HUDEP-2 (cell line): Measurements from ENCODE around the gene RGL4.

Experiments used
- DNase-seq, 76 experiments: peaks; one replicate each; lab custom pipeline; 2025; ENCODE audit not compliant: unreplicated experiment in 76 of 76; lab: John Stamatoyannopoulos, UW

The RGL4 gene

DNA sequence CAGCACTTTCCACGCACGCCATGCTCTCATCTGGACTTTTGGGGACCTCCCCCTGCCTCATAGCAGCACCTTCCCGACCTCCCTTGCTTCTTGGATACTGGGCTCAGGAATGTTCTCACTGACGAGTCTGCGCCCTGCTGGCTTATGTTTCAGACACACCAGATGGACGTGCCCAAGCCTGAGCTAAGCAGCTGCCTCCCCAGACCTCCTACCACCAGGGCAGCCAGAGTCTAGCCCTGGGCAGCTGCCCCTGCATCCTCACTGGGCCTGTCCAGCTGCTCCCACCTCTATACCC is 13.2 kb upstream of the RGL4 start:
- no peak for DNase-seq

DNA sequence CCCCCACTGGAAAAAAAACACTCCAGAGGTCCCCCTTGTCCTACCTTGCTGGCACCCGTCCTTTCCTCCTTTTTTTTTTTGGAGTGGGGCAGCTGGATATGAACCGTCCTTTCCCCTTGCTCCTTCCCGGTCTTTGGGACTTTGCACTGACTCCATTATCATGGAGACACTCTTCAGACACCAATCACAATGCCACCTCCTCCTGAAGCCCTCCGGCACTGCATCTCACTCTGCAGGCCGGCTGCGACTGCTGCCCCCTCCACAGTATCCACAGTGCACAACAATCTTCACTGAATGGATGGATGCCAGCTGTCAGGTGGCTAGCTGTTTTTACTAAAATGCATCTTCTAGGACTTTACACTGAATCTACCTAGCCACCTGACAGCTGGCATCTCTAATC is 12.7 kb upstream of the RGL4 start:
- no peak for DNase-seq

DNA sequence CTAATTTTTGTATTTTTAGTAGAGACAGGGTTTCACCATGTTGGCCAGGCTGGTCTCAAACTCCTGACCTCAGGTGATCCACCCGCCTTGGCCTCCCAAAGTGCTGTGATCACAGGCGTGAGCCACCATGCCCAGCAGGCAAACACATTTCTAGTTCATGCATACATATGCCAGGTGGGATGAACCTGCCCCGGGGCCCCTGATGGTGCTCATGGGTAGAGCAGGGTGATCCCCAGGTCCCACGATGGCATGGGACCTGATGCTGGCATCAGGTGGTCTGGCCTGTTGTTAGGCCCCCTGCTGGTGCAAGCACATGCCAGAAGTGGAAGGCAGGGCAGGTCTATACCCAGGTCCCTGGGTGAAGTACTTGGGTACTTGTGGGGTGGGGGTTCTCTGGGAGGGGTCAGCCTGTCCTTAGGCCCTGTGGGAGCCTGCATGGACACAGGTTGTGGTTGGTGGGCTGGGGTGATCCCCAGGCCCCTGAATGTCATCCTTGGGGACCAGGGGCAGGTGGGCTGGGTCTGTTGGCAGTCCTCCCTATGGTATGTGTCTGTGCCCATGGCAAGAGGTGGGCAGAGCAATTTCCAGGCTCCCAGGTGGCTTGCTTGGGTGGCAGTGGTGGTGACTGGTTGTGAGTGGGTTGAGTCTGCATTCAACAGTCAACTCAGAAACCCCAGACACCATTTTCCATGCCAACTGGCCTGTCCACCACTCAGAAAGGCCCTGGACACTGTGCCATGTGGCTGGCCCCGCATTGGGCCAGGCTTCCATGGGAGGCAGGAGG is 9.6 kb upstream of the RGL4 start:
- DNase-seq, result no peak

DNA sequence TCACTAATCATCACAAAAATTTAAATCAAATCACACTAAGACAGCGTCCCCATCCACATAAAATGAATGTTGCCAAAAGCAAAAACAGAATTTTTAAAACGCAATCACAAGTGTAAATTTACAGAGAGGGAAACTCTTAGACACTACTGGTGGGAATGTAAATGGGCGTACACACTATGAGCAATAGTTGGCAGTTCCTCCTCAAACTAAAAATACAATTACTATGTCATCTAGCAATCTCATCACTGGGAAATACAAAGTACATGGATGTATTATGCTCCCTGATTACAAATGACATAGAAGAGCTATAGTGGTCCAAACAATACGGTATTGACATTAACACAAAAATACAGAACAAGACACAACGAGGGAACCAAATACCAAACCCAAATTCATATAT is 8.7 kb upstream of the RGL4 start:
- DNase-seq, result no peak

DNA sequence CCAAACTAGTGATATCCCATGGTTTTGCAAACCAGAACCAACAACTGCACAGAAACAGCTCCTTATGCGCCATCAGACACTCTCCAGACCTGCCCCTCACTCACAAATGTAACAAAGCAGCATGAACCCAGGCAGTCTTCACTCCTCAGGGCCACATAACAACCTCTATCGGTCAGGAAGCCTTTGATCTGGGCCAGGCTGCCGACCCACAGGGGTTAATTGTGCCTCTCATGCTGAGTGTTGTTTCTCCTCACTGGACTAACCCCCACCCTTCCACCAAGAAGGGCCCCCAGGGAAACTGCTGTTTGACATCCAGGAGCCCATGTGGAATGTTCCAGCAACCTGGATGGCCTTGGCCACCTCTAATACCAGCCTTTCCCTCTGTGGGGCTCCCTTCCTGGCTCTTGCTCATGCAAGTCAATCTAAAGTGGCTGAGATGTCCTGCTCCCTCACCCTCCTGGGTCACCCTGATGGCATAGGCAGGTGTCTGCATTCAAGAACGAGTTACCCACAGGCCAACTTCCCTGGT is 7.9 kb upstream of the RGL4 start:
- DNase-seq, result no peak

DNA sequence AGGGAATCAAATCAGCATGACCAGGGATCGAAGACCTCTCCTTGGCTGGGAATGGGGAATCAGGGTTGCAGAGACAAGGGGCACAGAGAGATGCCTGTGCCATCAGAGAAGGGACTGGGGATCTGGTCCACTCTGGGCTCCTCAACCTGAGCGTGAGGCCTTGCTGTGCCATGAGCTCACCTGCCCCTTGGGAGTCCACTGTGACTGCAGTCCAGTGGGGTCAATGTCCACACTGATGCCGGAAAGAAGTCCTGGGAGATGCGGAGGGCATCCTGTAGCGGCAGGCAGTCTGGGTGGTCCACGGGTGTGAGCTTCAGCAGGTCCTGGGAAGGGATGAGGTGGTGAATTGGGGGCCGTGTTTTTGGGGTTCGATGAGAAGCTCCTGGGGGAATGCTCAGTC is 7.3 kb upstream of the RGL4 start:
- DNase-seq, result no peak

DNA sequence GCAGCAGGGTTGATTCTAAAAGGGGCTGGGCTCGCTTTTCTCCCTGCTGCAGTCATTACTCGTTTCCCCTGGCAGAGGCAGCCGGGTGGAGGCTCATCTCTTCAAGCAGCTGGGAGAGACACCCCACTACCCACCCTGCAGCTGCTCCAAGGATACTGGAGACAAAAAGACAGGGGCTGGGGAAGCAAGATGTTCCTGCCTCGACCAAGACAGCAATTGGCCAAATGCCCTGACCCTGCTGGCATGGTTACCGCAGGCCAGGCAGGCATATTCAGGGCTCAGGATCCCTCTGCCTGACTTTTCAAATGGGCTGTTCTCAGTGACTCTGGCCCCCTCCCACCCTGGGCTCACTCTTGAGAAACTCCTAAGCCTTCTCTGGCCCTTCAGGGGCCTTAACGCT is 6.8 kb upstream of the RGL4 start:
- DNase-seq, result peak in 60 of 76 experiments; percentile 2 to 70 (median 37)

DNA sequence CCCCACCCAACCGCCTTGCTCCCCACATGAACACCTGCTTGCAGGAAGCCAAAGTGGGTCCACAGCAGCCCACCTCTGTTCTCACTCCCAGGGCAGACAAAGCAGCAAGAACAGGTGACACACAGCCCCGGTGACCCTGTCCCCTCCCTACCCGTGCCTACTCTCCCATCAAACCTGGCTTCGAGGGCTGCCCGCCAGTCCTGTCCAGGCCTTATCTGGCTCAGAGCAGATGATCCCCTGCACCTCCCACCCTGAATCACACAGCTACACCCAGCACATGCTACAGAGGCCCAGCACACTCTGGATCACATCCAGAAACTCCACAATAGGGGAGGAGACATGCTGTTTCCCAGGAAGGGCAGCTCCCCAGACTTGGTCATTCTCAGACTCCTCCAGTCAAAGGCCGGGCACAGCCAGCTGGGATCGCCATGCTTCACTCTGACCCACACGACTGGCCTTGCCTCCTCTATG is 6.2 kb upstream of the RGL4 start:
- peak in 75 of 76 experiments; percentile 44 to 95 (median 83) for DNase-seq

DNA sequence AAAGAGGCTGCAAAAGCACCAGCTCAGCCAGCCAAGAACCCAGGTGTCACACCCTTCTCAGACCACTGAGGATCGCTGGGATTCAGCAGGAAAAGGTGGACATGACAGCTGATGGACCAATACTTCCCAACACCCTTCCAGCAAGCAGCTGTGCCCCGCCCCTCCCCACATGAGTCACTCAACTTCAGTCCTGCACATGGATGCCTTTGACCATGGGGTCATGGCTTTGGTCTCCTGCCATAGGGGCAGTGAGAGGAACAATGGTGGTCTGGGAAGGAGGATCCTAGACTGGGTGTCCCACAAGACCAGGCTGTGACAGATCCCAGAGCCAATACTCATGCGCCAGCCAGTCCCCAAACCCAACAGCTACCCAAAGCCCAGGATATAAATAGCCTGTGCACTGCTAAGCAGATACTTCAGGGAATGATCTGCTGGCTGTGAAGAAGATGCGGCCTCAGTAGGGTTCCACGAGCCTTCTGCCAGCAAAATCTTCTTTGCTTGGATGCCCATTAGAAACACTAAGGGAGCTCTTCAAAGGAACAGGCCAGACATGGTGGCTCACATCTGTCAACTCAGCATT is 5.5 kb upstream of the RGL4 start:
- peak in 10 of 76 experiments; percentile 4 to 48 (median 16) for DNase-seq

DNA sequence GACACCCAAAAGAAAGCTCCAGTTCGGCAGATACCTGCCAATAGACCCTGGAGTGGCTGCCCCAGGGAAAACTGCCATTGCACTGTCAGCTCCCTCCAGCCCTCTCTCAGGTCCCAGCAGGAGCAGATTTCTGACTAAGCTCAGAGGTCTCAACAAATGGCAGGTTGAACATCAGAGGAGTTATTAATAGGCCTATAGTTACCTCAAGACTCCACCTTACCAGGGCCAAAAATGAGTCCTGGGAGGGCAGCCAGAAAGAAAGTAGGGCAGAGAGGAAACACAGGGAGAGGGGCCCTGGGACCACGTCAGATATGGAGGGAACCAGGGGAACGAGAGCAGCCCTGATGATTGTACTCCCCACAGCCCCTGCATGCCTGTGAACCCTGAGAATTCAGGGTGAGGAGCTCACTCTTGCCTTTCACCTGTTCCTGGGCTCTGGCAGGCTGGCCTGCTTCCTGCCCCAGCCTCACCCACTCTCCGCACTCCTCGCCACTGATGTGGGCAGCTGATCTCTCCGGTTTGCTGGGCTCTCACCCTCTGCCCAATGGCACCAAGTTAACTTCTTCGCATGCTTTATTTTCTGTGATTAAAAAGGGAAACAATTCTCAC is 4.3 kb upstream of the RGL4 start:
- no peak for DNase-seq

DNA sequence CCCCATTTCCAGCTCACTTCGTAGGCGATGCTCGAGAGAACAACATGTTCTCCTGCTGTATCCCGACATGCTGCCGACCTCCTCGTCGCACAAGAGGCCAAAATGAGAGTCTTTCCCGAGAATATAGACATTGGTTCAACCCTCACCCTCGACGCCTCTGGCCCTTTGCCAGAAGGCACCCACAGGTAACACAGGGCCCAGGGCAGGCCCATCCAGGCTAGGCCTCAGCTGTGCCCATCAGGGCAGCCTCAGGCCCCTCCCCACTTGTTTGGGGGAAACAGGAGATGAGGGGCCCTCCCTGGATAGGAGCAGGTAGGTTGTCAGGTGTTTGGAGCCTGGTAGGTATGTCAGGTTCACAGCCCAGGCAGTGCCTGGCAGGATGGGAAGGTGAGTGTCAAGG is 2.7 kb upstream of the RGL4 start:
- no peak for DNase-seq

DNA sequence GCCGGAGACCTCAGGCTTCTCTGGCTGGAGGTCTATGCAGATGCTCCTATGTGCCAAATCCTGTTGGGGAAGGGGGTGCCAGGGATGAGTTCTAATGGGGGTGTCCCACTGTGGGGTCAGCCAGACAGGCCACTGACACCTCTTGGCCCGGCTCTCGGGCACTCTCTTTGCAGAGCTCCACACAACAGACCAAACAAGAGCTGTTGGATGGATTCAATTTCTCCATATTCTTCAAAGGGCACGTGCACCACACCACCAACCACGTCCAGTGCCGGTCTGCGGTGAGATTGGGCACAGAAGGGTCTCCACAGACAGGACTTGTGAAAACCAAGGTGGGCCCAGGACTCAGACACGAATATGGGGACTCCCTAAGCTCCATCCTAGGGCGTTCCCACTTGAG is 2.2 kb upstream of the RGL4 start:
- no peak for DNase-seq

DNA sequence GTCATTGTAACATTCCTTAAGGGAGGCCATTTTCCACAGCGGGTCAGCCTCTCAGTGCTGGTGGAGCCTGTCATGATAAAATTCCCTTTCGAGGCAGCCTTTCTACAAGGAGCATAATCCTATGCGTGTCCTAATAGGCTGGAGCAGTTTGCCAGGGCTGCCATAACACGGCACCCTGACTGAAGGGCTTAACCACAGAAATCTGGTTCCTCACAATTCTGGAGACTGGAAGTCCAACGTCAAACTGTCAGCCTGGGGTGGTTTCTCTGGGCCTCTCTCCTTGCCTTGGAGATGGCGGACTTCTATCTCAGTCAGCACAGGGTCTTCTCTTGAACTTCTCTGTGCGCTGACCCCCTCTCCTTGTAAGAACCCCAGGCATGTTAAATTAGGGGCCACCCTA is 1.4 kb upstream of the RGL4 start:
- no peak for DNase-seq

DNA sequence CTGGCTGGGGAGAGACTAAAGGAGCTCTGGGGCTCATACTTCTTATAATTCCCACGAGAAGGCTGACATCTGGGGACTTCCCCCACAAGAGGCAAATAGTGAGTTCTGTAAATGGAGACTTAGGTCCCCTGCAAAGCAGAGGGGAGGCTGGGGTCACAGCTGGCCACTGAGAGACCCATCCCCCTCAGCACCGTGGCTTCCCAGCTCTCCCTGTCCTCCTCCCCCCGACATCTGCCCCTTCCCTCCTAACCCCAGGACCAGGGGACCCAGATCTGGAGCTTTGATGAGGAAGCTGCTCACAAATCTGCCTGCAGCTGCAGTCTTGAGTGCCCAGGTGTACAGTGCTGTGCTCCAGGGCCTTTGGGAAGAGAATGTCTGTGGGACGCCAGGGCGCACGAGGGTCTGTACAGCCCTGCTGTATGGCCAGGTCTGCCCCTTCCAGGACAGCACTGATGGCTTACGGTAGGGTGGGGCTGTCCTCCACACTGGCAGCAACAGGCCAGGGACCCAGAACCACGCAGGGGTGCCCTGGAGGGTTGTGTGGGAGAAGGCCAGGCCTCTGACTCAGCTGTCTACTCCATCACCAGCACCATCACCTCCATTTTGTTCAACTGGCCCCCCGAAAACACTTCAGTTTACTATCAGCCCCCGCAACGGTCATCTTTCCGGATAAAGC is 1.1 kb downstream of the RGL4 start:
- DNase-seq, result no peak

DNA sequence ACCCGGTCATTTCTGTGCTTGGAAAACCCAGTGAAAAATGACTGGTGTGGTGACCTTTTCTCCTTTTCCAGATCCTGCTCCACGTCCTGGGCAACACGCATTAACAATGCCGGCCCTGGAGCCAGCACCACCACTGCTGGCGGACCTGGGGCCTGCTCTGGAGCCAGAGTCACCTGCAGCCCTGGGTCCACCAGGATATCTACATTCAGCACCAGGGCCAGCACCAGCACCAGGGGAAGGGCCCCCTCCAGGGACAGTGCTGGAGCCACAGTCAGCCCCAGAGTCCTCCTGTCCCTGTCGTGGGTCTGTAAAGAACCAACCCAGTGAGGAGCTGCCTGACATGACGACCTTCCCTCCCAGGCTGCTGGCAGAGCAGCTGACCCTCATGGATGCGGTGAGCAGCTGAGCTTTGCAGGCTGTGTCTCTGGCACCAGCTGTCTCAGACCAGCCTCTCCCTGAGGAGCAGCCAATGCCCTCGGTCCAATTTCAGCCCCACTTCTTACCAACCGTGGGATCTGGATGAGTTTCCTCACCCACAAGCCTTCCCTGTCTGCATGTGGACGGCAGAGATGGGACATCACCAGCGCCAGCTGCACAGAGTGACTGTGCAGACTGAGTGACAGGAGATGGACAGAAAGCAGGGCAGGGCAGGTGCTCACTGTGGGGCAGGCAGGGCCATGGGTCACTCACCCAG is 1.9 kb downstream of the RGL4 start:
- no peak for DNase-seq

DNA sequence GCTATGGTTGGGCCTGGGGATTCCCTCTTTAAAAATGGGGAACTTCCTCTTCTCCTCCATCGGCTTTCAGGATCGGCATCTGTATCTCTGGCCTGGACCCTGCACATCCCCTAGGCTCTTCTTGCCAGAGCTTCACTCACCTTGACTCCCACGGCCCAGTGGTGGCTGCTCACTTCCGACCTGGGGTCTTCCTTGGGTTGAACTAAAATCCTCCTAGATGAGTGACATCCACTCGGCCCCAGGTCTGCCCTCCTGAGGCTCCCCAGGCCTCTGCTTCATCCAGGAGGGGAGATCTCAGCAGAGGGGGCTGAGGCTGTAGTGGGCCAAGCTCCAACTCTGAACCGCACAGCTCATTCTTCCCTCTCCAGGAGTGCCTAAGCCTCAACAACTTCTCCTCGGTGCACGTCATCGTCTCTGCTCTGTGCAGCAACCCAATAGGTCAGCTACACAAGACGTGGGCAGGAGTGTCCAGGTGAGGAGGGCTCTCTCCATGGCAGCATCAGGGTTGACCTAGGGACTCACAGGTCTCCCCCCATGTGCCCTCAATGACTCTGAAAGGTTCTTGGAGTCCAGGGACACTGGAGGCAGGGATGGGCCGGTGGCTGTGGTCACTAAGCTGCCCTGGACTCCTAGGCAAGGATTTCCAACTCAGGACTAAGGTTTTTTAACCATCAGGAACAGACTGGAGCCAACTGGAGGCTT is 3.3 kb downstream of the RGL4 start:
- DNase-seq, result no peak

DNA sequence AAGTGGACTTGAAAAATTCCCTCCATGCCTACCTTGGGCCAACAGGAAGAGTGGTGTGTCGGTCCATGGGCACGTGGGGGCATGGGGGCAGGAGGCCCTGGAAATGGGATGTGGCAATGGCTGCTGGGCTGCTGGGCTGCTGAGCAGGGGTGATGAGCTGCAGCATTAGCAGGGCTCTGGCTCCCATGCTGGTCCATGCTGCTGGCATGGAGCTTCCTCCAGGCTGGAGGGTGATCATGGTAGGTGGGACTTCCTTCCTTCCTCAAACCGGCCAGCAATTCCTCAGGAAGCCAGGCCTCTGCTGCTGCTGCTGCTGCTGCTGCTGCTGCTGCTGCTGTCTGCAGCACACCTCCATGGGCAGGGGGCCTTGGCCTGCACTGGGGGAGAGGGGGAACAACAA is 4.3 kb downstream of the RGL4 start:
- no peak for DNase-seq

DNA sequence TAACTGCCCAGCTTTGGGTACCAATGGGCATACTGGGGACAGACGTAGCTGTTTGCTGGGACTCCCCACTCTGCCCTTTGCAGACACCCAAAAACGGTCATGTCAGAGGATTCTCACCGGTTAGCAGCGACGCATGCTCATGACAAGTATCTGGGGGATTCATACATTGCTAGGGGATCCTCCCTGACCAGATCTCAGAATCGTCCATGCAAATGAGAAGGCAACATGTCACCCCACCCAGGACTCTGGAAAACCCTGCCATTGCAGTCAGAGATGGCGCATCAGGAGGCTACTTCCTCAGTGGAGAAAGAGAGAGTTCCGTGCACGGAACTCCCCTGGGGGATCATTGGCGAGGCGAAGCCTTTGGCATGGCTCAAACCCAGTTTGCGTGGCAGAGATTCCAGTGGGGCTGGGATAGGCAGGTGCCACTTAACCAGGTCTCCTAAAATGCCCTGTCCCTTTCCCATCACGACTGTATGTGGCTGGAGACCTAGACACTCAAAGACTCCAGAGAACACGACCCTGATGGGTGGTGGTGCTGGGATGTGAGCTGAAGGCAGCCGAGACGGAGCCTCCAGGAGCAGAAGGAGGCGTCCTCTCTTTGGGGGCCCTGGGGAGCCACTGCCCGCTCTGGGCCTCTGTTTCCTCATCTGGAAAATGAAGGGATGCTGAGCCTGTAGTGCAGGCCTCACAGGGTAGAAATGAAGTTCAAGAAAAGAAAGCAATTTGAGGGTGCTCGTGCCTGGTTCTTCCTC is 4.9 kb downstream of the RGL4 start:
- DNase-seq, result no peak

DNA sequence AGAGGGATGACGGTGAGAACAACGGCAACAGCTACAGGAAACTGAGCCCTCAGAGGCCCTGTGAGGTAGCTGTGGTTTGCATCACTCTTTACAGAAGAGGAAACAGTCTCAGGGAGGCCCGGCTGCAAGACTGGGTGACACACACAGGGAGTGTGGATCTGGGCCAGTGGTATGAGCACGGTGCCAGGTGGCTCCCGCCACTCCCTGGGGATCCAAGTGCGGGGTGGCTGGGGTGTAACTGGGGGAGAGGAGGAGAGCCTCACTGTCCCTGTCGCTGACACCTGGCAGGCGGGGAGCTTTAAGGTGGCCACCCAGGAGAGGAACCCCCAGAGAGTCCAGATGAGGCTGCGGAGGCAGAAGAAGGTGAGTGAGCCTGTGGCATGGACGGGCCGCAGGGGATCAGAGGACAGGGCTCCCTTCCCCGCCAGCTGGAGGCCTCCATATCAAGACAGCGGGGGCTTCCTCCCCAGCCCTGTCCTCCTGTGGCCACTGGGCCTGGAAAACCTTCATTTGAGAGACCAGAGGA is 5.6 kb downstream of the RGL4 start:
- DNase-seq, result no peak
